Activated CD8-positive, alpha-beta memory T cell treated with anti-CD3 and anti-CD28 coated beads for 1 hour (primary cell): Measurements from ENCODE around the gene TRERF1.

Experiments
- DNase-seq, 2 donors: peaks; one replicate each; pipeline ENCODE4 v3.0.0-alpha.2; 2020; ENCODE audit warnings: low read depth in 1 of 2; ENCODE audit errors: extremely low read depth in 1 of 2

Gene TRERF1

GRCh38 chr6:42176981-42177380 is 274.7 kb downstream of the TRERF1 start:
- no peak for DNase-seq

- no peak for DNase-seq
Measured at GRCh38 chr6:42175860-42176259, 275.9 kb downstream of the TRERF1 start.
